GM19239 (cell line): ENCODE results near the gene CNTN1.

Experiments used
- DNase-seq: peaks from one replicate; pipeline ENCODE4 v3.0.0; 2011; ENCODE audit warnings: low spot score; ENCODE audit not compliant: insufficient read length
- FAIRE-seq: peaks from 2 replicates; lab custom pipeline; 2011; peaks lifted over from hg19 to GRCh38; lab: Jason Lieb, UNC

Gene CNTN1

GRCh38 chr12:40762072-40762471 lies 69.8 kb downstream of the CNTN1 start:
- no peak for FAIRE-seq
- DNase-seq = no peak

DNA sequence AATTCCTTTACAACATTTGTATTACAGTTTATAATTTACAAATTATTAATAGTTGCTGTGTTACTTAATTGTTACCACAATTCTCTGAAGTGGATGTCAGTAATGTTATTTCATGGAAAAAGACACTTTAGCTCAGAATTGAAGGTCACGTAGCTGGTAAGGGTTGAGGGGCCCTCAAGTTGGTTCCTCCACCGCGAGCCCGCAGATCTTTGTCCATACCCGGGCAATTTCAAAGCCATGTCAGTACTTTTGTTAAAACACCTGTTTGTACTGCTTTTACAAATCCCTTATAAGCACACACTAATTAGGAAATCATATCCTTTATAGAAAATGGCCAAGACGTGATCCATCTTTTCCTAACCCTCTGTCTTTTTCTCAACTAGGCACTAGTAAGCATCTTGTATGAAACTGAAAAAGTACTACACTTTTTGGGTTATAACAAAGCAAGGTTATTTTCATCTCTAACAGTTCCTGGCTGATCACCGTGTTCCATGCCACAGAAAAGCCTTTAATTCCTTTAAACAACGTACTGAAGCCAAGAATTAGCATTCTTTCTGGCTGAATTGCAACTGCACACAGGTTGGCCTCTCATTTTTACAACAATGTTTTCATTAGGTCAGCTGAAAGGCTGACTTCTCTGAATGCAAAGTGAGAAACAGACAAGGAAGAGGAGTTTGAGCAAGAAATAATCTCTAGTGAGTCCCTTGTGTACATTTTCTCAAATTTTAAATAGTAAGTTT lies 76.1 kb downstream of the CNTN1 start:
- DNase-seq (no peak), FAIRE-seq (no peak)

DNA sequence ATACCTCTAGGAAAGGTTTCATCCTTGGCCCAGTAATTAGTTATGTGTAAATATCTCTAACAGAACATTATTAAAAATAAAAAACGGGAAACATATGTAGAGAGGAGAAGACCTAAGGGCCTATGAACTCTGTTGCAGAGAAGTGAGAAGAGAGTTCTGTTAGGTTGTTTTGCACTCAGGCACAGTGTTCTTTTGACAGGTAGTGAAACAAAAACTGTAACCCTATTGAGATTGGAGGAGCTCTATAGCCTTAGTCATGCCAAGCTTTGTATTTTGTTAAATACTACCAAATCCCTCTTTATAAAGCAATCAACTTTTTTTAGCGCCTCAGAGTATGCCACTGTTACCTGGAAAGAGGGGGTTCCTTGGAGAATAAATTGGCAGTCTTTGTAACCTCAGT lies 77.6 kb downstream of the CNTN1 start:
- FAIRE-seq = no peak
- no peak for DNase-seq

- DNase-seq (no peak), FAIRE-seq (no peak)
Observed at GRCh38 chr12:40770781-40771180, 78.5 kb downstream of the CNTN1 start.

DNA sequence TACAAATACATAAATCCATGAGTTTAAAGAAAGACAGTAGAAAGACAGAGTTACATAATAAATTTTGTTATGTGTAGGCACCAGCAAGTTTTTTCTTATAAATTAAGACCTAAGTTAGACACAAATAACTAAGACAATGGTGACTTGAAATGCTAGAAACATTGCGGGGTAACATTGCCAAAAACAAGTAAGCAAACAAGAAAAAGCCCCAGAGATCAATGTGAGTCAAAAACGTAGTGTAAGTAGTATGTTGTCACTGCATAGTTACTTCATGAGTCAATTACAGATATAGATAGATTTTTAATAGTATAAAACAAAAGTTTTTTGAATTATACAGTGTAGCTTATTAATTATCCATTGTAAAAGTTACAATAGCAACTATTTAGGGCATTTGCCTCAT lies 83.4 kb downstream of the CNTN1 start:
- FAIRE-seq (no peak), DNase-seq (no peak)

- FAIRE-seq = no peak
Observed at GRCh38 chr12:40784102-40784501, 91.9 kb downstream of the CNTN1 start.

GRCh38 chr12:40788276-40788675 lies 96.0 kb downstream of the CNTN1 start:
- FAIRE-seq (no peak), DNase-seq (no peak)

More at GRCh38 chr12:40784102-40784501, 91.9 kb downstream of the CNTN1 start:
- no peak for DNase-seq

DNA sequence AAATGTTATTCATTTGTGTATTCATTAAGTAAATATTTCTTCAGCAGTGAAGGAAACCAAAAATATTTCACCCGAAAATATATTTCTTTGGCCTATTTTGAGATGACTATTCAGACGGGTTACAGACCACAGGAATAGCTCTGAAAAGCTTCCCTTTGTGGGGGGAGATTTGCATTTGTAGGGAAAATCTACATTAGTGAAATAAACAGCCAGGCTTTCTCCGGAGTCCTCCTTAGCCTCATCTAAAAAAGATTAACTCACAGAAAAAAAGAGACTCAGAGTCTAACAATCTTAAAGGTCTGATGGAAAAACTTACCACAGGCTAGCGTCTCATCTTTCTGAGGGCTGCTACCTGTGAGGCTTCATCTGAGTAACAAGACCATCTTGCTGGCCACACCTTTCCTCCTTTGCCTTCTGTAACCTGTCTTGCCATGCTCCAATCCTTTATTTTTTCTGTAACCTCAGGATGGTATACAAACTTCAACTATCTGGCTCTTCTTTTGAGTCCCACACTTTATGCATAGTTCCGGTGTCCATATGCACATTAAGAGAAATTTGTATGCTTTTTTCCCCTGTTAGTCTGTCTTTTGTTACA lies 100.7 kb downstream of the CNTN1 start:
- no peak for FAIRE-seq
- DNase-seq = no peak

GRCh38 chr12:40793471-40793870 lies 101.2 kb downstream of the CNTN1 start:
- no peak for DNase-seq
- FAIRE-seq = no peak

GRCh38 chr12:40794087-40794486 lies 101.8 kb downstream of the CNTN1 start:
- FAIRE-seq (no peak), DNase-seq (no peak)

- DNase-seq = no peak
- FAIRE-seq = no peak
Observed at GRCh38 chr12:40801082-40801481, 108.8 kb downstream of the CNTN1 start.

DNA sequence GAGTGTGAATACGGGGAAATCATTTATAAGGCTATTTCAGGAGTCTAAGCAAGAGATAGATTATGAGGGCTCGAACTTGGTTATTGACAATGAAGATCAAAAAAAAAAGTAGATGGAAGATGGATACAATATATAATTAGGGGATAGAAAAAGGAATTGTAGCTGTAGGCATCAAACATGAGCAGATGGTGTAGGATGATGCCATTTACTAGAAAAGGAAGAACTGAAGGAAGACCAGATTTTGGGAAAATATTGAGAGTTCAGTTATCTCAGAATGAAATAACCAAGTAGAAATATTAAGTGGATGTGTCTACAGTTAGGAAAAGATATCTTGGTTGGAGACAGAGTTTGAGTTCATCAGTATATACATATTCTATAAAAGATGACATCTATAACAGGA lies 109.6 kb downstream of the CNTN1 start:
- no peak for FAIRE-seq

DNA sequence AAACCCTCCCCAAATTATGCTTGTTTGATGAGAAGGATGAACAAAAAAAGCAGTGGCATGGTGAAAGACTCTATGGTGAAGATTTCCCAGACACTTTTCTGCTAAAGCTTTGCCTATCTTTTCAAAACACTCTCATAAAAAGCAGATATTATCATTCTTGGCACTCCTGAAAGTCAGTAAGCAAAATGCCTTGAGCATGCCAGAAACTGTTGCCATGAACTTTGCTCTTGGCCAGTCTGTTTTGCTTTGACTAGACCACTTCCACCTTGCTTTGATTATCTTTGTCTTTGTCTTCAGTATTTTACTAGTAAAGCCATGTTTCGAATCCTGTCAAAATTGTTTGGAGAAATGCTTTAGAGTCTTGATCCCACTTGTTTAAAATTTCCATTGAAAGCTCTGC lies 110.4 kb downstream of the CNTN1 start:
- no peak for FAIRE-seq
- DNase-seq = no peak

More for the DNA sequence above, 109.6 kb downstream of the CNTN1 start:
- DNase-seq = no peak

DNA sequence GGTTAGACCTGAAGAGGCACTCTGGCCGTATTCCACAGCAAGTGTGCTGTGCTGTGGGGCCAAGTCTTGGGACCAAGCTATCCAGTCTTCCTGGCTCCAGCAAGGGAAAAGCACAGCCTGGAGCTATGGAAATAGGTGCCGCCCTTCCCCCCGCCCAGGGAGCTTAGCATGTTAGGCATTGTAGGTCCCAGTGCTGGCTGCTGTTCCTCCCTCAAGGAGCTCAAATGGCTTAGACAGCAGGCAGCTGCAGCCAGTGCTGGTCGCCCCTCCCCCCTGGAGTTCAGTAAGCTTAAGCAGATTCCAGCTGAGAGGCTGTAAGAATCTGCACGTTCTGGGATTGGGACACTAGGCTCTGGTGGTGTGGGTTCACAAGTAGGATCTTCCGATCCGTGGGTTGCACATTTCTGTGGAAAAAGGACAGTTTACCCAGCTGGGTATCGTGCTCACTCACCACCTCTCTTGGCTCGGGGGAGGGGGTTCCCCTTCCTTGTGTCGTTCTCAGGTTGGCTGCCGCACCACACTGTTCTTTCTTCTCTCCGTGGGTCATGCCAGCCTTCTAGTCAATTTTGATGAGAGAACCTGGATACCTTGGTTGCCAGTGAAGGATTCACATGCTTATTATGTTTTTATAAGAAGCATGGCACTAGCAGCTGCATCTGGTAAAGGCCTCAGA lies 127.3 kb downstream of the CNTN1 start:
- DNase-seq (no peak), FAIRE-seq (no peak)

DNA sequence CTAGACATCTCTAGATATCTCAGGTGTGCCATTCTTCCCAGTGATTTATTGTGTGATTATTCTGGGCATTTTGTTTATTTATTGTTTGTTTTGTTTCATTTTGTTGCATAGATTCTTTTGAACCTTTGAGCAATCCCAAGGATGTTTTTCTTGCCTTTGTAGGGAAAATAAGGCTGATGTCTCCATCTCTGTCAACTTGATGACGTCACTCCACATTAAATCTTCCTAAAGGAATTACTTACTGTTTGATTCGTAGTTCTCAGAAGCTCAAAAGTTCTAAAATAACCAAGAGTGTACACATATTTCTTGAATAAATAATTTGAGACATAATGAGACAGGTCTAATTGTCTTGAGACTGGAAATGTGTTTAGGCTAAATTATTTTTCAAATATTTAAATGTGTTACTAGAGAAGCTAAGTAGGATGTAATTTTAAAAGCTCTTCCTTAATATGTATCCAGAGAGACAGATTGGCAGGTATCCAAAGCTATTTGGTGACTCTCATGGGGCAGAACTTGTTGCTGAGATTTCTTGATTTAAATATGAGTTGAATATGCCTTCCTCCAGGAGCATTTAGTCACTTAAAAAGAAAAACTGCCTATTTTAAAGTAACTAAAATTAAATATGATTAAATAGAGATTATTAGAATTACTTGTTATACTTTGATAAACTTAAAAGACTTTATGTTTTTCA lies 128.7 kb downstream of the CNTN1 start:
- FAIRE-seq (no peak), DNase-seq (no peak)

- DNase-seq (no peak), FAIRE-seq (no peak)
Observed at GRCh38 chr12:40825156-40825555, 132.9 kb downstream of the CNTN1 start.

DNA sequence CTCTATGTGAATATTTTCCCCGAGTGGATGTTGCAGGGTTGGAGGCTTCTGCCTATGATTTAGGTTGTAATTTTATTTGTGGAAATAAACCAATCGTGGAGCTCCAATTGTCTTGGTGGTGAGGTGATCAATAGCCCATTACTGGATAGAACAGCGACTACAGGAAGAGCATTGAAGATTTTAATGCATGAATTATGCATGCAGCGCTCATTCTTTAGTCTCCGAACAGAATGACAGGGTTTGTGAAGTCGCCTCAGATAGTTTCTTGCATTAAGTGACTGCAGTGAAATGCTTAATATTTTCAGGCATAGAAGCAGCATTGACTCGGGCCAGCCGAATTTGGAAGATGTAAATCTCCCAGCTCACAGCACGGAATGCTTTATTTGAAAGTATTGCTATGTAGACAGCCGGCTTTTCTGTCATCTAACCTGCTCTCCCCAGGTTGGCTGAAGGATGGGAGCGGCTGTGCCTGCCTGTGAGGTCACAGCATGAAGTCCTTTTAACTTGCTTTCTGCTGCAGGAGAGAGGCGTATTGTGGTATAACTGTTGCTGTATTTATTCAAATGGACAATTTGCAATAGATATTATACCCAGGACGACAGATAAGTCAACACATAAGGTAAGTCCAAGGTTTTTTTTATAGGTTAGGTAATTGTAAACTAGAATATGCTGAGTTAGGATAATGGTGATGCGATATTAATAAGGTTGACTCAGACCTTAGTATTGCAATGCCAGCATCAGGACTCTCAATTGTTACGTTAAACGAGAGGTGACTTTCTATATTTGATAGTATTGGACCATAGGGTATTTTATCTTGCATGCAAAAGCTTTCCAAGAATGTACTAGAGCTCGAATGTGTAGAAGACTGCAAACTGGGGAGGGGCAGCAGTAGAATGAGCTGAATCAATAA lies 135.7 kb downstream of the CNTN1 start:
- DNase-seq (no peak), FAIRE-seq (no peak)

DNA sequence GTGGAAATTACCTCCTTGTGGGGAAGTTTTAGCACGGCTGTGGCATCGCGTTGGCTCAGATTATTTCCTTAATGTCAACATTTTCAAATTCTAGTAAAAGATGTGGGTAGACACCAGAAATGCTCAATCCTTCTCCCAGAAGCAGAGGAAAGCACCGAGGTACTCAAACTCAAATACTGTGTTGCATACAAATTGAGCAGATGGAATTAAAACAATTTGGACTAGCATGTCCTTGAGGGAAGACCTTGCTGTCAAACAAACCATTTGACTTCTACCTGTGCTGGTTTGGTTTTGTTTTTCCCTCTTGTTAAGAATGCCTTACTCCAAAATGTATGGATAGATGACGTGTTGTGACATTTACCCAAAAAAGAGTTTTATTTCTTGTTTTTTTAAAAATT lies 136.4 kb downstream of the CNTN1 start:
- FAIRE-seq (no peak), DNase-seq (no peak)

- DNase-seq (no peak), FAIRE-seq (no peak)
Observed at GRCh38 chr12:40829738-40830144, 137.5 kb downstream of the CNTN1 start.

- no peak for DNase-seq
Observed at GRCh38 chr12:40831916-40832315, 139.7 kb downstream of the CNTN1 start.

More at GRCh38 chr12:40831916-40832315, 139.7 kb downstream of the CNTN1 start:
- no peak for FAIRE-seq
